ENCODE measurements around the gene ARID5B. TPM values are rescaled to one million over a fixed set of nuclear protein-coding genes. Genes with fewer than 3 reads are reported as not detected.

Gene ARID5B
- total RNA-seq, 2 experiments from 2014 or later, result 49.2 to 51.3 TPM

- DNase-seq, result no peak
- H3K9me3 Mint-ChIP-seq, result no peaks in the 10 kb centered on the region
- peaks cover 61% of the 10 kb centered on the region for H3K36me3 ChIP-seq (ENCODE audit: insufficient read depth, low read length)
- no peak overlapping the region for H3K27ac Mint-ChIP-seq
- POLR2A ChIA-PET, result interaction anchor here (1.7 kb wide), 1 partner anchor 158 kb away, joined by 4 read pairs; no protein-coding TSS in a partner anchor
- no peak for ATAC-seq (ENCODE audit: poor library complexity)
- H3K4me1 ChIP-seq (ENCODE audit: insufficient read depth, low read length), result peaks cover 18% of the 10 kb centered on the region
- CTCF ChIA-PET, result no interaction called here
- peaks cover 74% of the 10 kb centered on the region for H3K36me3 Mint-ChIP-seq (ENCODE audit: low read depth)
- no peak overlapping the region for H3K4me3 ChIP-seq (ENCODE audit: low read length)
- no peaks in the 10 kb centered on the region for H3K27me3 Mint-ChIP-seq
- H3K4me1 Mint-ChIP-seq (ENCODE audit: low read depth), result peaks cover 48% of the 10 kb centered on the region
- H3K27me3 ChIP-seq (ENCODE audit: control insufficient read depth in 1 of 2, insufficient read depth in 2 of 2, low read length in 2 of 2), result no peaks in the 10 kb centered on the region
- no peak overlapping the region for H3K4me3 Mint-ChIP-seq
- TF ChIP-seq CTCF (IDR thresholded peaks at IDR 0.05), result no peak
- intact Hi-C loops (cut with DNase I, micrococcal nuclease), result loop anchor here in 1 of 2 experiments (10.0 kb wide), 1 partner anchor 53 kb away; no protein-coding TSS in a partner anchor
- H3K27ac ChIP-seq (ENCODE audit: low read depth in 1 of 2, low read length in 2 of 2), result no peak overlapping the region
- no peaks in the 10 kb centered on the region for H3K9me3 ChIP-seq (ENCODE audit: control insufficient read depth in 1 of 2, insufficient read depth in 1 of 2, low read length in 2 of 2)
Observed at GRCh38 chr10:62087329-62087728, 185.8 kb downstream of the ARID5B start.

- peaks cover 6% of the 10 kb centered on the region for H3K4me1 ChIP-seq (ENCODE audit: insufficient read depth, low read length)
- H3K9me3 ChIP-seq (ENCODE audit: control insufficient read depth in 1 of 2, insufficient read depth in 1 of 2, low read length in 2 of 2), result no peaks in the 10 kb centered on the region
- Mint-ChIP-seq H3K36me3 (ENCODE audit: low read depth) (peaks cover 84% of the 10 kb centered on the region), H3K27me3 (no peaks in the 10 kb centered on the region), H3K4me3 (no peak overlapping the region), H3K4me1 (ENCODE audit: low read depth) (peaks cover 33% of the 10 kb centered on the region), H3K27ac (no peak overlapping the region), H3K9me3 (no peaks in the 10 kb centered on the region)
- peaks cover 72% of the 10 kb centered on the region for H3K36me3 ChIP-seq (ENCODE audit: insufficient read depth, low read length)
- H3K27ac ChIP-seq (ENCODE audit: low read depth in 1 of 2, low read length in 2 of 2), result no peak overlapping the region
- no peak for TF ChIP-seq CTCF (IDR thresholded peaks at IDR 0.05)
- no peak for DNase-seq
- ATAC-seq (ENCODE audit: poor library complexity), result no peak
- H3K27me3 ChIP-seq (ENCODE audit: control insufficient read depth in 1 of 2, insufficient read depth in 2 of 2, low read length in 2 of 2), result no peaks in the 10 kb centered on the region
- intact Hi-C loops (cut with DNase I, micrococcal nuclease), result loop anchor here in 1 of 2 experiments (10.0 kb wide), 1 partner anchor 54 kb away; no protein-coding TSS in a partner anchor
- H3K4me3 ChIP-seq (ENCODE audit: low read length), result no peak overlapping the region
- ChIA-PET CTCF (interaction anchor here (0.6 to 1.3 kb wide), 3 partner anchors 16 to 156 kb away, joined by 3 to 4 read pairs (median 4); no protein-coding TSS in a partner anchor), POLR2A (interaction anchor here (0.6 to 1.7 kb wide), 6 partner anchors 20 to 218 kb away, joined by 3 to 7 read pairs (median 3); no protein-coding TSS in a partner anchor)
Observed at GRCh38 chr10:62088786-62089185, 187.3 kb downstream of the ARID5B start.

- Mint-ChIP-seq H3K27ac (no peak overlapping the region), H3K36me3 (ENCODE audit: low read depth) (peaks cover 93% of the 10 kb centered on the region), H3K4me3 (no peak overlapping the region), H3K4me1 (ENCODE audit: low read depth) (peaks cover 26% of the 10 kb centered on the region), H3K9me3 (no peaks in the 10 kb centered on the region), H3K27me3 (no peaks in the 10 kb centered on the region)
- intact Hi-C loops (cut with DNase I, micrococcal nuclease), result no loop called here
- no peak for ATAC-seq (ENCODE audit: poor library complexity)
- H3K27me3 ChIP-seq (ENCODE audit: control insufficient read depth in 1 of 2, insufficient read depth in 2 of 2, low read length in 2 of 2), result no peaks in the 10 kb centered on the region
- TF ChIP-seq CTCF (IDR thresholded peaks at IDR 0.05), result no peak
- no peaks in the 10 kb centered on the region for H3K4me1 ChIP-seq (ENCODE audit: insufficient read depth, low read length)
- H3K9me3 ChIP-seq (ENCODE audit: control insufficient read depth in 1 of 2, insufficient read depth in 1 of 2, low read length in 2 of 2), result no peaks in the 10 kb centered on the region
- DNase-seq, result no peak
- CTCF ChIA-PET, result no interaction called here
- H3K36me3 ChIP-seq (ENCODE audit: insufficient read depth, low read length), result peaks cover 60% of the 10 kb centered on the region
- POLR2A ChIA-PET, result interaction anchor here (1.6 kb wide), 1 partner anchor 42 kb away, joined by 4 read pairs; no protein-coding TSS in a partner anchor
- no peak overlapping the region for H3K27ac ChIP-seq (ENCODE audit: low read depth in 1 of 2, low read length in 2 of 2)
- no peak overlapping the region for H3K4me3 ChIP-seq (ENCODE audit: low read length)
Observed at GRCh38 chr10:62092301-62093030, 191.0 kb downstream of the ARID5B start.
